ENCODE data around the gene MYD88. TPM values are rescaled to one million over a fixed set of nuclear protein-coding genes. Genes with fewer than 3 reads are reported as not detected.

MYD88 gene
- total and polyA plus RNA-seq, 9 of the 15 experiments (the other 6 are each of a cell fraction or from before 2014, with no cell fraction given) = 3.2 to 47.3 (median 27.6) TPM

GRCh38 chr3:38138349-38139190 lies at the start of gene MYD88 (continued):
- no peak for TF ChIP-seq ZNF133 (CRISPR knock-in tag; IDR thresholded peaks at IDR 0.05)
- TF ChIP-seq SREBF1 (IDR thresholded peaks at IDR 0.05; ENCODE audit: borderline replicate concordance, low read depth, low read length) = 0 out of 2 replicates have a peak, but pooled peaks have one; percentile 16
- TF ChIP-seq RFX7 (CRISPR knock-in tag; IDR thresholded peaks at IDR 0.05) = no peak
- no peak for TF ChIP-seq ZNF75A (CRISPR knock-in tag; IDR thresholded peaks at IDR 0.05)
- TF ChIP-seq, protein P1, sequence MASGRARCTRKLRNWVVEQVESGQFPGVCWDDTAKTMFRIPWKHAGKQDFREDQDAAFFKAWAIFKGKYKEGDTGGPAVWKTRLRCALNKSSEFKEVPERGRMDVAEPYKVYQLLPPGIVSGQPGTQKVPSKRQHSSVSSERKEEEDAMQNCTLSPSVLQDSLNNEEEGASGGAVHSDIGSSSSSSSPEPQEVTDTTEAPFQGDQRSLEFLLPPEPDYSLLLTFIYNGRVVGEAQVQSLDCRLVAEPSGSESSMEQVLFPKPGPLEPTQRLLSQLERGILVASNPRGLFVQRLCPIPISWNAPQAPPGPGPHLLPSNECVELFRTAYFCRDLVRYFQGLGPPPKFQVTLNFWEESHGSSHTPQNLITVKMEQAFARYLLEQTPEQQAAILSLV (tag; IDR thresholded peaks at IDR 0.05) = no peak
- peak in 1 of 2 experiments; percentile 71; a peak in 1 of 4 replicates for TF ChIP-seq TEAD1 (CRISPR knock-in tag; IDR thresholded peaks at IDR 0.05)
- TF ChIP-seq HSF4 (CRISPR knock-in tag; IDR thresholded peaks at IDR 0.05; ENCODE audit: borderline replicate concordance) = no peak
- TF ChIP-seq SMARCA5 (IDR thresholded peaks at IDR 0.05) = no peak
- no peak for TF ChIP-seq CBFA2T2 (conservative IDR thresholded peaks at IDR 0.05)
- no peak for TF ChIP-seq ZNF175 (CRISPR knock-in tag; IDR thresholded peaks at IDR 0.05; ENCODE audit: low read depth)
- TF ChIP-seq SMARCA4 (IDR thresholded peaks at IDR 0.05) = peak; percentile 60
- no peak for TF ChIP-seq NR4A1 (CRISPR knock-in tag; IDR thresholded peaks at IDR 0.05)
- TF ChIP-seq NR4A1 (tag; IDR thresholded peaks at IDR 0.05) = no peak
- TF ChIP-seq EGR1 (conservative IDR thresholded peaks at IDR 0.05) = peak; percentile 96
- TF ChIP-seq ZNF57 (CRISPR knock-in tag; IDR thresholded peaks at IDR 0.05) = no peak
- TF ChIP-seq CHCHD3 (CRISPR knock-in tag; IDR thresholded peaks at IDR 0.05) = no peak
- peak; percentile 48; the same call in 1 of the 2 replicates for TF ChIP-seq AFF4 (CRISPR knock-in tag; IDR thresholded peaks at IDR 0.05)
- no peak for TF ChIP-seq ELK3 (CRISPR knock-in tag; IDR thresholded peaks at IDR 0.05)
- no peak for TF ChIP-seq FOXM1 (IDR thresholded peaks at IDR 0.05; ENCODE audit: low read depth)
- peak; percentile 84; the same call in 1 of the 2 replicates for TF ChIP-seq FOXM1 (CRISPR knock-in tag; IDR thresholded peaks at IDR 0.05; ENCODE audit: low read depth)
- TF ChIP-seq CHD2 (IDR thresholded peaks at IDR 0.05; ENCODE audit: low read depth, low read length) = no peak
- no peak for TF ChIP-seq POLR2H (tag; IDR thresholded peaks at IDR 0.05; ENCODE audit: low read depth)
